B cell (primary cell): ENCODE data around the gene EGFL6. TPM values are rescaled to one million over a fixed set of nuclear protein-coding genes. Genes with fewer than 3 reads are reported as not detected.

ENCODE experiments used
- ATAC-seq: fragments of 200-7000 bp; cut with Tn5 transposase; one replicate; pipeline ENCODE4 v1.10.0; 2021; ENCODE audit warnings: low read depth, mild to moderate bottlenecking, moderate number of reproducible peaks, moderate library complexity
- CTCF ChIA-PET: fragments of 350-600 bp; sonication (Branson Sonifier 250); formaldehyde crosslinking; loops from one replicate; lab custom pipeline; 2021; ENCODE audit warnings: antibody characterized with exemption, inconsistent platforms; lab: Charles Lee
- POLR2A ChIA-PET: fragments of 350-600 bp; sonication (Branson Sonifier 250); formaldehyde crosslinking; loops from one replicate; lab custom pipeline; 2021; ENCODE audit warnings: antibody characterized with exemption; lab: Charles Lee
- DNase-seq: peaks from one replicate; pipeline ENCODE4 v3.0.0; 2013
- H2AFZ ChIP-seq: 2 replicates; pipeline ENCODE4 v1.6.1; 2012; ENCODE audit warnings: mild to moderate bottlenecking, low read depth, low read length; ENCODE audit not compliant: insufficient read depth, poor library complexity, severe bottlenecking
- H3K27ac ChIP-seq, 2 donors: 1 replicate in 1 of 2; 2 replicates in 1 of 2; pipeline ENCODE4 v1.5.1; 2012 to 2013; ENCODE audit warnings: low read length in 2 of 2, mild to moderate bottlenecking in 2 of 2, moderate library complexity in 1 of 2
- H3K27me3 ChIP-seq, 4 experiments: fragments of 200-600 bp in 1 of 4; sonication (generic) in 1 of 4; replicated peaks in 1 of 4; 1 replicate in 2 of 4; 2 replicates in 2 of 4; pipeline versions ENCODE4 v1.6.1 to v1.7.0; 2013 to 2016; ENCODE audit warnings: low read length in 3 of 4, mild to moderate bottlenecking in 2 of 4, mixed read lengths in 1 of 4, moderate library complexity in 1 of 4; ENCODE audit not compliant: insufficient read depth in 4 of 4, control insufficient read depth in 3 of 4; ENCODE audit errors: control extremely low read depth in 1 of 4
- H3K36me3 ChIP-seq, 2 experiments: replicated peaks in 1 of 2; 1 replicate in 1 of 2; 2 replicates in 1 of 2; pipeline versions ENCODE4 v1.6.1 to v1.7.1; 2013; ENCODE audit warnings: low read length in 1 of 2; ENCODE audit not compliant: insufficient read depth in 2 of 2, control insufficient read depth in 1 of 2; ENCODE audit errors: control extremely low read depth in 1 of 2, extremely low read depth in 1 of 2
- H3K4me1 ChIP-seq, 2 donors: fragments of 200-600 bp in 1 of 2; sonication (generic) in 1 of 2; 1 replicate in 1 of 2; 2 replicates in 1 of 2; pipeline versions ENCODE4 v1.5.1 to v1.6.1; 2013 to 2017; ENCODE audit warnings: low read length in 2 of 2; ENCODE audit not compliant: control insufficient read depth in 2 of 2, insufficient read depth in 2 of 2
- H3K4me2 ChIP-seq: replicated peaks from 2 replicates; pipeline ENCODE3; 2012; ENCODE audit warnings: mild to moderate bottlenecking, low read depth, low read length; ENCODE audit not compliant: poor library complexity, severe bottlenecking
- H3K4me3 ChIP-seq, 5 experiments: fragments of 200-600 bp in 1 of 5; sonication (generic) in 1 of 5; 1 replicate in 3 of 5; 2 replicates in 2 of 5; pipeline versions ENCODE4 v1.5.1 to v1.7.0; 2011 to 2016; ENCODE audit warnings: low read length in 4 of 5, mild to moderate bottlenecking in 4 of 5, low read depth in 2 of 5, control low read depth in 1 of 5, moderate library complexity in 1 of 5; ENCODE audit not compliant: insufficient read depth in 1 of 5; ENCODE audit errors: control extremely low read depth in 1 of 5, extremely low read depth in 1 of 5
- H3K79me2 ChIP-seq: fragments of 200-600 bp; sonication (generic); one replicate; pipeline ENCODE4 v1.6.0; 2016; ENCODE audit warnings: low read length; ENCODE audit not compliant: control insufficient read depth, insufficient read depth
- H3K9ac ChIP-seq: fragments of 200-600 bp; sonication (generic); 2 replicates; pipeline ENCODE4 v1.6.1; 2017; ENCODE audit warnings: mild to moderate bottlenecking, low read length, moderate library complexity
- H3K9me3 ChIP-seq, 3 donors: one replicate each; pipeline versions ENCODE4 v1.6.1 to v1.7.1; 2013; ENCODE audit warnings: low read length in 2 of 3; ENCODE audit not compliant: control insufficient read depth in 2 of 3, insufficient read depth in 1 of 3; ENCODE audit errors: control extremely low read depth in 1 of 3
- H4K20me1 ChIP-seq: 2 replicates; pipeline ENCODE4 v1.6.0; 2012; ENCODE audit warnings: mild to moderate bottlenecking, low read length; ENCODE audit not compliant: insufficient read depth, control insufficient read depth, poor library complexity, severe bottlenecking
- H3K27ac Mint-ChIP-seq: one replicate; pipeline ENCODE4 v1.8.0; 2021; ENCODE audit warnings: mixed read lengths
- H3K27me3 Mint-ChIP-seq: one replicate; pipeline ENCODE4 v1.8.0; 2021; ENCODE audit warnings: mixed read lengths
- H3K4me1 Mint-ChIP-seq: one replicate; pipeline ENCODE4 v1.8.0; 2021; ENCODE audit warnings: mixed read lengths
- H3K4me3 Mint-ChIP-seq: one replicate; pipeline ENCODE4 v1.8.0; 2021; ENCODE audit warnings: mixed read lengths
- H3K9me3 Mint-ChIP-seq: one replicate; pipeline ENCODE4 v1.8.0; 2022; ENCODE audit warnings: mixed read lengths; ENCODE audit not compliant: insufficient read depth
- CTCF ChIP-seq: fragments of 200-600 bp; IDR thresholded peaks from one replicate; pipeline ENCODE4 v1.8.0; 2022; ENCODE audit warnings: antibody characterized with exemption, mild to moderate bottlenecking
- EZH2 ChIP-seq: IDR thresholded peaks from 2 replicates; pipeline ENCODE4 v1.6.1; 2012; ENCODE audit warnings: borderline replicate concordance, low read depth, mild to moderate bottlenecking, moderate library complexity, low read length; ENCODE audit not compliant: insufficient read depth, poor library complexity, severe bottlenecking
- WGBS: methylation state at CpG from one replicate; pipeline ENCODE4 v1.1.5; 2013; ENCODE audit warnings: missing lambda C conversion rate; ENCODE audit not compliant: insufficient coverage; 5-methylcytosine and 5-hydroxymethylcytosine counted together
- intact Hi-C: fragments of 100-400 bp; cut with micrococcal nuclease; formaldehyde crosslinking; loops from one replicate; pipeline ENCODE4 v1.10.0; 2022
- polyA plus RNA-seq: library from polyadenylated mRNA; depleted of rRNA; stranded (reverse); fragments of >200 nt; gene quantifications from 2 replicates; pipeline ENCODE4 v1.2.3, GENCODE V29; 2012
- total RNA-seq, 2 donors: library from RNA; stranded (reverse); fragments of 120-200 nt in 1 of 2; gene quantifications; 1 replicate in 1 of 2; 2 replicates in 1 of 2; pipeline versions ENCODE4 v1.2.3 to v1.2.4, GENCODE V29; 2013 to 2022

The EGFL6 gene
- total and polyA plus RNA-seq, 2 donors (not counting 1 experiment from before 2014, with no cell fraction given), result not detected

DNA sequence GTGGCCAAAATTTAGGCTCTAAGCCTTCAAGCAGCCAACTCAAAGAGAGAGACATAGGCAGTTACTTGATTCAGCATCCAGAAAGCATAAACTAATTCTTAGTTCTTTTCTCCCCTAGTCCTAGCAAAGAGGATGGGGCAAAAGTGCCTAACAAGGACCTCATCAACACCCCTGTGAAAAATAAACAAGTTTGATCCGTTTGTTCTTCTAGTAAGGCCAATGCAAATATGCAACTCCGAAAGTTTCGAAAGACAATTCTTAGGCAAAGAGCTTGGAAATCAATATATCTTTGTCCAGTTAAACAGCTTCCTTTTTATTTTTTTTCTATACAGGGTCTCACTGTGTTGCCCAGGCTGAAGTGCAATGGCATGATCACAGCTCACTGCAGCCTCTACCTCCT lies 31.0 kb upstream of the EGFL6 start:
- H3K4me1 Mint-ChIP-seq, result no peaks in the 10 kb centered on the region
- intact Hi-C loops, result no loop called here
- H3K4me3 Mint-ChIP-seq, result no peak overlapping the region
- Histone ChIP-seq H3K4me2 (no peak overlapping the region), H3K79me2 (no peaks in the 10 kb centered on the region), H3K36me3 (no peaks in the 10 kb centered on the region), H3K9me3 (no peaks in the 10 kb centered on the region), H3K27me3 (no peaks in the 10 kb centered on the region), H3K4me3 (no peak overlapping the region), H4K20me1 (no peaks in the 10 kb centered on the region), H2AFZ (no peak overlapping the region), H3K27ac (no peak overlapping the region), H3K9ac (no peak overlapping the region), H3K4me1 (no peaks in the 10 kb centered on the region)
- ATAC-seq, result no peak
- H3K27ac Mint-ChIP-seq, result no peak overlapping the region
- H3K9me3 Mint-ChIP-seq, result no peaks in the 10 kb centered on the region
- 100% methylated on average over 1 of the region's 3 CpGs for WGBS
- no peak for DNase-seq
- CTCF ChIA-PET, result no interaction called here
- H3K27me3 Mint-ChIP-seq, result no peaks in the 10 kb centered on the region
- TF ChIP-seq CTCF (no peak), EZH2 (no peak)
- POLR2A ChIA-PET, result no interaction called here

GRCh38 chrX:13540602-13541001 lies 28.8 kb upstream of the EGFL6 start:
- no peak for TF ChIP-seq CTCF
- TF ChIP-seq EZH2, result no peak
- WGBS, result no CpG with 5 or more reads among the region's 2 CpGs
- no peak overlapping the region for H3K4me3 ChIP-seq
- no peaks in the 10 kb centered on the region for H3K9me3 ChIP-seq
- ATAC-seq (no peak), DNase-seq (no peak)
- Mint-ChIP-seq H3K27me3 (no peaks in the 10 kb centered on the region), H3K4me1 (no peaks in the 10 kb centered on the region), H3K9me3 (no peaks in the 10 kb centered on the region), H3K27ac (no peak overlapping the region), H3K4me3 (no peak overlapping the region)
- no peaks in the 10 kb centered on the region for H3K36me3 ChIP-seq
- ChIA-PET POLR2A (no interaction called here), CTCF (no interaction called here)
- no peaks in the 10 kb centered on the region for H3K27me3 ChIP-seq
- H3K27ac ChIP-seq, result no peak overlapping the region
- intact Hi-C loops, result no loop called here
- H3K4me2 ChIP-seq, result no peak overlapping the region
- no peaks in the 10 kb centered on the region for H4K20me1 ChIP-seq
- no peak overlapping the region for H2AFZ ChIP-seq
- no peaks in the 10 kb centered on the region for H3K4me1 ChIP-seq
- H3K79me2 ChIP-seq, result no peaks in the 10 kb centered on the region
- no peak overlapping the region for H3K9ac ChIP-seq
